ENCODE data around the gene MAP3K13.

Gene MAP3K13

DNA sequence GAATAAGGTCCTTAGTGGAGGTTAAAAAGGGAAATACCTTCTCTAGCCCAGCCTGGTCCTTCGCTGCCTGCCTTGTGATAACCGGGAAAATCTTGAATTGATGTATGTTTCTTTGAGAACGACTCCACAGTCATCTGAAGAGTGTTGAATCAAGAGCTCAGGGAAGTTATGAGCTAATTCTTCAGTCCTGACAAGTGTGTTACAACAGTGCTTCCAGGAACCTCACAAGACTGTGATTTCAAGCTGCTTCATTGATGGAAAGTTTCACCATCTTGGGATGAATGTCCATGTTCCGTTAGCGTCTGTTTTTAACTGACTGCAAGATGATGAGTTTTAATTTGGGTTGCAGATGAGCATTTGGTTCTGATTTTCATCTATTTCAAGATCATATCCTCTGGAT, 123.5 kb downstream of the MAP3K13 start:
- TF ChIP-seq, protein P1, sequence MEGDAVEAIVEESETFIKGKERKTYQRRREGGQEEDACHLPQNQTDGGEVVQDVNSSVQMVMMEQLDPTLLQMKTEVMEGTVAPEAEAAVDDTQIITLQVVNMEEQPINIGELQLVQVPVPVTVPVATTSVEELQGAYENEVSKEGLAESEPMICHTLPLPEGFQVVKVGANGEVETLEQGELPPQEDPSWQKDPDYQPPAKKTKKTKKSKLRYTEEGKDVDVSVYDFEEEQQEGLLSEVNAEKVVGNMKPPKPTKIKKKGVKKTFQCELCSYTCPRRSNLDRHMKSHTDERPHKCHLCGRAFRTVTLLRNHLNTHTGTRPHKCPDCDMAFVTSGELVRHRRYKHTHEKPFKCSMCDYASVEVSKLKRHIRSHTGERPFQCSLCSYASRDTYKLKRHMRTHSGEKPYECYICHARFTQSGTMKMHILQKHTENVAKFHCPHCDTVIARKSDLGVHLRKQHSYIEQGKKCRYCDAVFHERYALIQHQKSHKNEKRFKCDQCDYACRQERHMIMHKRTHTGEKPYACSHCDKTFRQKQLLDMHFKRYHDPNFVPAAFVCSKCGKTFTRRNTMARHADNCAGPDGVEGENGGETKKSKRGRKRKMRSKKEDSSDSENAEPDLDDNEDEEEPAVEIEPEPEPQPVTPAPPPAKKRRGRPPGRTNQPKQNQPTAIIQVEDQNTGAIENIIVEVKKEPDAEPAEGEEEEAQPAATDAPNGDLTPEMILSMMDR (conservative IDR thresholded peaks at IDR 0.05; ENCODE audit: low read length): no peak
- no peak overlapping the region for H3K4me3 ChIP-seq (ENCODE audit: low read length)
- DNase-seq (ENCODE audit: low read depth): no peak

DNA sequence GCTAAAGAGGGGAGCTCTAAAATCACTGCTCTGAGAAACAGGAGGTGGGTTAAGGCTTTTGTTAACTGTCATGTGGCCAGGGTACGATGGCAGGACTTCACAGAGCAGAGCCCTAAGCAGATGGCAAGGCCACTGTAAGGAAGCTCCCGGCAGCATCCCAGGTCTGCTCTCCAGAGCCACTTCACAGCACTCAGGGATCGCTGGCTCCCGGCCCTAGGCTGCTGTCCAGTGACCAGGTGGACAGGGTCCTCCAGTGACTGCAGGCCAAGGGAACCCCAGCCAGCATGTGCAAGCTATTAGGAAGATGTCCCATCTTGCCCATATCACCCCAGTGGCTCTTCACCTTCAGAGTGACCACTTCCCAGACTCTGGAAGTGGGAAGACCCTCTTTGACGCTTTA, 125.5 kb downstream of the MAP3K13 start:
- TF ChIP-seq, protein P1 (conservative IDR thresholded peaks at IDR 0.05; ENCODE audit: low read length): no peak
- no peak for DNase-seq (ENCODE audit: low read depth)
- no peak overlapping the region for H3K4me3 ChIP-seq (ENCODE audit: low read length)

DNA sequence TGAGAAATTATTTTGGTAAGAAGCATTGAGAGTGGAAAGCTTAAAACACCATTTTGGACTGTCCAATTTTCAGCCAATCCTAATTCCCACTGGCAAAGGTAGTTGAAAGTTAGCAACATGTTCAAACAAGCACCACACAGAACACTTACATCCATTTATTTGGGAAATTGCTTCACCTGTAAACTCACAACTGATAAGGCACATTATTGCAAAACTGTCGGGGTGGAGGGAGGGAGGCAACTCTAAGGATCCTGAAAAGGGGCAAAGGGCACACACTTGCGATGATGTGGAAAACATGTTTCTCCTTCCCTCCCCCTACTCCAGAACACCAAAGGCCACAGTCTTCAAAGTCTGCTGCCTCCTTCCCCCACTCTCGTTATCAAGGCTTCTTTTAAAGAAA, 126.5 kb downstream of the MAP3K13 start:
- DNase-seq (ENCODE audit: low read depth): no peak
- no peak overlapping the region for H3K4me3 ChIP-seq (ENCODE audit: low read length)
- TF ChIP-seq, protein P1 (conservative IDR thresholded peaks at IDR 0.05; ENCODE audit: low read length): no peak

DNA sequence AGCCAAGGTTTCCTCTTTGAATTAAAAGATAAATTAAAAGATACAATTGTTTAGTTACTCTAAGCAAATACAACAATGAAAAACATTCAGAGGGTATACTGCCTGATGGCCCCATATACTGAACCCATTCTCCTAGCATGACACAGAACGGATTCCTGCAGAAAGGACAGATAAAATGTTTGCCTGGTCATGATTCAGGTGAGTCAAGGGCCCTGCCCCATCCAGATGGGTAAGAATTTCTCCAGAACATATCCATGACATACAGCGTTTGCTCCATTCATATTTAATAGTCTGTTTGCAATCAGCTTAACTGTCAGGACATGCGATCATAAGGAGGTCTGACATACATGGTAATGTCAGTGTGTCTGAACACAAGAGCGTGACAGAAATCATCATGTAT, 127.3 kb downstream of the MAP3K13 start:
- TF ChIP-seq, protein P1 (conservative IDR thresholded peaks at IDR 0.05; ENCODE audit: low read length): no peak
- DNase-seq (ENCODE audit: low read depth): no peak
- H3K4me3 ChIP-seq (ENCODE audit: low read length): no peak overlapping the region

DNA sequence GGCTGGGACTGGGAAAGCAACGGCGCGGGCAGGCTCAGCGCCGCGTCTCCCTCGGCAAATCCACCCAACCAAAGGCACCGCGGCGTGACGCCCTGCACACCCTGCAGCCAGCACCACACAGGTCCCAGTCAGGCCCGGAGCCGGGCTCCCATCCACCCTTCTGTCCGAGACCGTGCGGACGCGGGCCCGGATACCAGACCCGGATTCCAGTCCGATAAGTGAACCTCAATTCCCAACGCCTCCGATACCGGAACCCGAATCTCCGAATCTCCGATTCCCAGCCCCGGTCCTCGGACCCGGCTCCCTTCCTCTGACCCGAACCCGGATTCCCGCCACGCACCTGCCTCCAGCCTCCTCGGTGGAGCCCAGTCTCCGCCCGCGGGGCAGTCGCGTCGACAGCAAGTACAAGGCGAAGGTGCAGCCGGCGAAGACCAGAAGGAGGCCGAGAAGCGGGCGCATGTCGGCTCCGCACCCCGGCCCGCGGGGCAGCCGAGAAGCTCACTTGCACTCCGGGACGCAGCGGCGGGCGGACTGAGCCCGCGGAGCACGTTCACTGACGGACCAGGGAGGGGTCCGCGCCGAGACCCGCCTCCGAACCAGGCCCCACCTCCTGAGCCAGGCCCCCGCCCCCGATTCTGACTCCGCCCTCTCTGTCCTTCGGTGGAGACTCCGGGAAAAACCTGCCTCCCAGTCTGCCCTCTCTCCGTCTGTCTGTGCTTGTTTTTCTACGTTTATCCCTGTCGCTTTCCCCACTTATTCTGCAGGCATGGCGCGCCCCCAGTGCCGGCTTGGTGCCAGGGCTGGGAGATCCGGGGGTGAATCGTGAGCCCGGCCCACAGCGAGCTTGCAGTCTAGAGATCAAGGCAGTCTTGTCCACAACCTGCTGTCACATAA, 135.8 kb downstream of the MAP3K13 start, which contains the start of gene TMEM41A:
Gene TMEM41A (minus strand): TSS at position 533 of the 894 bp plus-strand sequence. CDS start 74 bp downstream, at position 459.
- TF ChIP-seq, protein P1 (conservative IDR thresholded peaks at IDR 0.05; ENCODE audit: low read length): no peak
- peak within 1 kb of the TSS; percentile 92 for H3K4me3 ChIP-seq (ENCODE audit: low read length)
- peak; percentile 88 for DNase-seq (ENCODE audit: low read depth)

DNA sequence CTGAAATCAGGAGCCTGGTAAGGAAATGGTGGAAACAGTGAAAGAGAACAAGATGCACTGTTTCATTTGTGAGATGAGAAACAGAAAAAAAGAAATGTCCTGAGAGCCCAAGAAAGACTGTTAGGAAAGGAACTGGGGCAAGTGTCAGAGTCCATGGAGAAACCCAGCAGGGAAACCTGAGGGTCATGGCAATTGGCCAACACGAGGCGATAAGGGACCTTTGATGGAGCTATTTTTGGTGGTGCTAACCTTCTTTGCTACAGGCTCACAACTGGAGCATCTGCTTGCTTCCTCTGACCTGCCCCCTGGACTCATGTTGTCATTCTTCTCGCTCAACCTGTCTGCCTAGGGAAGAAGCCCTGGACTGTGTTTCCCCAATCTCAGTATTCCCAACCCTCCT, 140.1 kb downstream of the MAP3K13 start:
- TF ChIP-seq, protein P1 (conservative IDR thresholded peaks at IDR 0.05; ENCODE audit: low read length): no peak
- H3K4me3 ChIP-seq (ENCODE audit: low read length): no peak overlapping the region

DNA sequence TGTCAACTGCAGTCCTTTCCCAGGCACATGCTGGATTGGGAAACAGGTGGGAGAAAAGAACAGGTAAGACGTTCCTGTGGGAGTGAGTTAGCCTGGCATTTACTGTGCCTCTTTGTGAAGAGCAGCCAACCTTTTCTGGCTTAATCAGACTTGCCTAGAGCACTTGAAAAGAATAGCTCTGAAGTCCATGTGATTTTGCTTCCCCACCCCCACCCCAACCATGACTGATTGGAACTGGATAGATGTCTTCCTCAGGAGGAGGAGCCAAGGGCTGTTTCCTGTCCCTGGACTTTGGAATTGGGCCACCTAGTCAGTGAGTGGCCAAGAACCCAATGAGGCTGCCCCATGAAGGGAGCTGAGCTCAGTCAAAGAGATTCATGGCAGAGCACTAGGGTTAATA, 140.6 kb downstream of the MAP3K13 start:
- H3K4me3 ChIP-seq (ENCODE audit: low read length): no peak overlapping the region
- TF ChIP-seq, protein P1 (conservative IDR thresholded peaks at IDR 0.05; ENCODE audit: low read length): no peak
- DNase-seq (ENCODE audit: low read depth): no peak

More for the DNA sequence above, 140.1 kb downstream of the MAP3K13 start:
- no peak for DNase-seq (ENCODE audit: low read depth)

Measured in AG10803 (cell line).